ENCODE results near the gene FSIP1. TPM values are rescaled to one million over a fixed set of nuclear protein-coding genes. Genes with fewer than 3 reads are reported as not detected.

The FSIP1 gene
- total and polyA plus RNA-seq, 9 of the 15 experiments (the other 6 are each of a cell fraction or from before 2014, with no cell fraction given): 0.07 to 0.51 (median 0.29) TPM

GRCh38 chr15:39710681-39711080, 72.0 kb downstream of the FSIP1 start:
- Histone ChIP-seq H3K9me3 (replicated peaks; ENCODE audit: control insufficient read depth, insufficient read depth, low read depth, low read length) (no peaks in the 10 kb centered on the region), H3K4me2 (ENCODE audit: insufficient read depth, low read length) (no peak overlapping the region), H3K36me3 (ENCODE audit: control insufficient read depth, insufficient read depth, low read length) (no peaks in the 10 kb centered on the region), H3K27me3 (ENCODE audit: control insufficient read depth in 2 of 2, insufficient read depth in 2 of 2, low read length in 2 of 2) (no peaks in the 10 kb centered on the region), H3K9me1 (ENCODE audit: control insufficient read depth, insufficient read depth, low read length) (no peaks in the 10 kb centered on the region), H3K27ac (ENCODE audit: extremely low read depth, low read depth, low read length) (no peak overlapping the region), H3K9ac (ENCODE audit: insufficient read depth in 1 of 2, low read depth in 2 of 2, low read length in 2 of 2) (no peak overlapping the region), H3K79me2 (ENCODE audit: control insufficient read depth, insufficient read depth, low read length) (no peaks in the 10 kb centered on the region), H3K4me1 (replicated peaks in 1 of 2; ENCODE audit: control insufficient read depth in 2 of 2, insufficient read depth in 2 of 2, low read length in 2 of 2) (no peaks in the 10 kb centered on the region; a peak in 2 of 5 replicates), H4K20me1 (replicated peaks; ENCODE audit: control insufficient read depth, insufficient read depth, low read length) (no peaks in the 10 kb centered on the region), H2AFZ (ENCODE audit: low read depth, low read length) (no peak overlapping the region), H3K4me3 (no peak overlapping the region)
- DNase-seq (ENCODE audit: extremely low read depth in 1 of 4, low spot score in 3 of 4): no peak
- CTCF ChIA-PET (ENCODE audit: low intra/inter-chr PET ratio): interaction anchor here (0.6 kb wide), 1 partner anchor 12 kb away, joined by 5 read pairs; no protein-coding TSS in a partner anchor
- POLR2A ChIA-PET: interaction anchor here (3.4 kb wide), 1 partner anchor 11 kb away, joined by 9 read pairs; no protein-coding TSS in a partner anchor
- WGBS (ENCODE audit: insufficient coverage, low coverage, missing lambda C conversion rate): 34% methylated on average over 2 of the region's 2 CpGs
- TF ChIP-seq SOX6 (IDR thresholded peaks at IDR 0.05) (no peak), NFATC3 (IDR thresholded peaks at IDR 0.05) (no peak), ZBTB49 (CRISPR knock-in tag; IDR thresholded peaks at IDR 0.05; ENCODE audit: borderline replicate concordance) (no peak), CTCF (IDR thresholded peaks at IDR 0.05 in 2 of 3, conservative IDR thresholded peaks at IDR 0.05 in 1 of 3; ENCODE audit: insufficient read depth in 2 of 3, low read depth in 1 of 3, low read length in 3 of 3) (no peak), PHTF2 (CRISPR knock-in tag; IDR thresholded peaks at IDR 0.05) (no peak), ZC3H11A (IDR thresholded peaks at IDR 0.05; ENCODE audit: low read depth, low read length) (no peak), EHMT2 (IDR thresholded peaks at IDR 0.05) (no peak), TFE3 (CRISPR knock-in tag; IDR thresholded peaks at IDR 0.05) (no peak), ELF4 (CRISPR knock-in tag; IDR thresholded peaks at IDR 0.05) (no peak), RFX1 (IDR thresholded peaks at IDR 0.05) (no peak), LEF1 (IDR thresholded peaks at IDR 0.05) (no peak), GATA2 (CRISPR knock-in tag; IDR thresholded peaks at IDR 0.05) (no peak), SNIP1 (IDR thresholded peaks at IDR 0.05; ENCODE audit: low read depth) (no peak), ZNF24 (IDR thresholded peaks at IDR 0.05) (no peak), ZHX1 (conservative IDR thresholded peaks at IDR 0.05; ENCODE audit: low read length) (no peak), POLR2A (conservative IDR thresholded peaks at IDR 0.05) (no peak), ZNF3 (CRISPR knock-in tag; IDR thresholded peaks at IDR 0.05) (no peak)
- no peak for ATAC-seq
- no peak for FAIRE-seq
- no TSS peak for BruUV-seq (replicated peaks)
- intact Hi-C loops (cut with micrococcal nuclease) (no loop called here), in situ Hi-C loops (cut with MboI) (no loop called here)

All from K562 (cell line).